Tibial nerve (tissue), 4 donors: ENCODE results near the gene TRIM69.

ENCODE experiments used
- CTCF ChIP-seq, 5 experiments: fragments of 200-600 bp in 3 of 5; fragments of 450-650 bp in 2 of 5; sonication (generic) in 3 of 5; IDR thresholded peaks; one replicate each; pipeline ENCODE4 v1.5.1; 2016 to 2019; ENCODE audit warnings: antibody characterized with exemption in 5 of 5, mild to moderate bottlenecking in 3 of 5, moderate library complexity in 2 of 5
- EP300 ChIP-seq, 2 donors: sonication (generic); formaldehyde crosslinking; IDR thresholded peaks; one replicate each; pipeline ENCODE4 v1.6.1; 2017; ENCODE audit warnings: antibody characterized with exemption in 2 of 2, mild to moderate bottlenecking in 1 of 2
- POLR2A ChIP-seq, 2 donors: fragments of 450-650 bp; IDR thresholded peaks; one replicate each; pipeline ENCODE4 v1.6.1; 2017; ENCODE audit warnings: antibody characterized with exemption in 2 of 2, mild to moderate bottlenecking in 2 of 2, moderate library complexity in 2 of 2

- TF ChIP-seq CTCF (IDR thresholded peaks at IDR 0.05) (no peak), POLR2A (IDR thresholded peaks at IDR 0.05) (no peak), EP300 (IDR thresholded peaks at IDR 0.05) (no peak)
Observed at GRCh38 chr15:44726136-44726535, 10.2 kb upstream of the TRIM69 start.
